Daoy (cell line): Measurements from ENCODE around the gene C1QTNF7. TPM values are rescaled to one million over a fixed set of nuclear protein-coding genes. Genes with fewer than 3 reads are reported as not detected.

ENCODE experiments used
- DNase-seq: peaks from one replicate; pipeline ENCODE4 v3.0.0-alpha.2; 2015; ENCODE audit warnings: low read depth
- total RNA-seq: library from RNA; depleted of rRNA; stranded (reverse); fragments of >200 nt; shearing (Covaris generic); gene quantifications from 2 replicates; pipeline ENCODE4 v1.2.3, GENCODE V29; 2014; rRNA removed

Gene C1QTNF7, protein sequence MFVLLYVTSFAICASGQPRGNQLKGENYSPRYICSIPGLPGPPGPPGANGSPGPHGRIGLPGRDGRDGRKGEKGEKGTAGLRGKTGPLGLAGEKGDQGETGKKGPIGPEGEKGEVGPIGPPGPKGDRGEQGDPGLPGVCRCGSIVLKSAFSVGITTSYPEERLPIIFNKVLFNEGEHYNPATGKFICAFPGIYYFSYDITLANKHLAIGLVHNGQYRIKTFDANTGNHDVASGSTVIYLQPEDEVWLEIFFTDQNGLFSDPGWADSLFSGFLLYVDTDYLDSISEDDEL
- total RNA-seq: not detected in 2 replicates

DNA sequence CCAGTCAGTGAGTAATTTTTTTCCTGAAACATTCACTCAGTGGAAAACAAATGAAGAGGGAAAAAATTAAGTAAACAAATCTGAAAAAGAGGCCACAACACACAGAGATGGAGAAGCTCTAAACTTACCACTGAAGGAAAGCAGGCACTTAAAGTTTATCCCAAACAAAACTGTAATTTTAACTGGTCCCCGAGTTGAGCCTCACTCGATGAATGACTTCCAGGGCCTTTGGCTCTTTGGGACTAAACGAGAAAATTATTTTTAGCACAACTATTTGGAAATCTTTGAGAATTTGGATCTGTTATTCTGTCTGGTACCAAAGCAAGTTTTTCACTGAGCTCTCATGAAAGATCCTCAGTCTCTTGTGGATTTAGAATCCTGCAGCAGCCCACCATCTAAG, at the start of gene C1QTNF7:
Gene C1QTNF7, plus strand, starts transcription at position 333 of the 400 bp plus-strand sequence. CDS start 7,711 bp downstream, outside the sequence.
- DNase-seq: no peak

DNA sequence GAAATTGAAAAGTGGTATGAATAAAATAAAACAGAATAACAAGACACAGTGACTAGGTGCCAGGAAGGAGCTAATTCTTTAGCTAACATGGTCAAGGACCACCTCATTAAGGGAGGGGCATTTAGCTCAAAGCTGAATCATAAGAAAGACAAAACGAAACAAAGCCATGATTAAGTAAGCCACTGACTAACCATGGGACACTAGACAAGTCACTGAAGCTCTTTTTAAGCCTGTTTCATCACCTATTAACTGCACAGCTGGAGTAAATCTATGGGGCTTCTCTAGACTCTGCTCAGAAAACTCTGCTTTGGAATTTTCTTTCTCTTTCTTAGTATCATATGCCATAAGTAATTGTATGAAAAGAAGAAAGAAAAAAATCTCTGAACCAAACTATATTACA, 49.8 kb upstream of the C1QTNF7 start:
- DNase-seq: peak; percentile 40

DNA sequence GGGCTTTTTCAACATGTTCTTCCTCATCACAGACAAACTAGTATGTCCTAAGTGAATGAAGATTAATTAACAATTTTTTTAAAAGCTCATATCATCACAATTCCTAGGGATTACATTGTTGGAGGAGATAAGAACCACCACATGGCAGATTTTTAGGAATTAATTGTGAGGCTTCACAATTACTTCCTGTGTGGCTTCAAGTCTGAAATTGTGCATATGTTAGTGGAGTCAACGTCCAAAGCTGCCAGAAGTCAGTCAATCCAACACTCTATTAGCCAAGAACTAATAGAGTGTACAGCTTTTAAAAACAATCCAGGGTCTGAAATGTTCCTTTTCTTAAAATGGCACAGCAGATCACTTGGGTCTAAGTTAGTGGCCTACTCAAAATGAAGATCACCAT, 49.3 kb upstream of the C1QTNF7 start:
- DNase-seq: no peak

DNA sequence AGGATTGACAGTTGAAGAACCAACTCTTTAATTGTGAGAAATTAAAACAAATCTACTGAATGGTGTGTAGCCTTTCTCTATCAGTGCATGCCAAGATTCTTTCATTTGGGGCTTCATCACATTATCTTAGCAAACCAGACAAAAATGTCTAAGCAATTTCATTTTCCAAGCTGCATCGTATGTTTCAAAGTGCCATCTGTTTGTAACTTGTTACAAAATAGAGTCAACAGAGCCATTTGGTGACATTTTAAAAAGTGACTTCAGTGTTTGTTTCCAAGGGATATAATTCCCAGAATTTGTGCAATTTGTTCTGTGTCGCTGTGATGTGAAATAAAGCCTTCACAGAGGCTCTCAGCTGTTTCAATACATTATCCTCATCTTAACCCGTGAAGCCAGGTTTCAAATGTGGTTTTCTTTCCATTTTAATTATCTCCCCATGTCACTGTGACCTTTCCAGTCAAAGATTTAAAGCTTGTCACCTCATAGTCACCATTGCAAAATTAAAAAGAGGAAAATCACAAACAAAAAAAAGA, 46.0 kb upstream of the C1QTNF7 start:
- DNase-seq: no peak

DNA sequence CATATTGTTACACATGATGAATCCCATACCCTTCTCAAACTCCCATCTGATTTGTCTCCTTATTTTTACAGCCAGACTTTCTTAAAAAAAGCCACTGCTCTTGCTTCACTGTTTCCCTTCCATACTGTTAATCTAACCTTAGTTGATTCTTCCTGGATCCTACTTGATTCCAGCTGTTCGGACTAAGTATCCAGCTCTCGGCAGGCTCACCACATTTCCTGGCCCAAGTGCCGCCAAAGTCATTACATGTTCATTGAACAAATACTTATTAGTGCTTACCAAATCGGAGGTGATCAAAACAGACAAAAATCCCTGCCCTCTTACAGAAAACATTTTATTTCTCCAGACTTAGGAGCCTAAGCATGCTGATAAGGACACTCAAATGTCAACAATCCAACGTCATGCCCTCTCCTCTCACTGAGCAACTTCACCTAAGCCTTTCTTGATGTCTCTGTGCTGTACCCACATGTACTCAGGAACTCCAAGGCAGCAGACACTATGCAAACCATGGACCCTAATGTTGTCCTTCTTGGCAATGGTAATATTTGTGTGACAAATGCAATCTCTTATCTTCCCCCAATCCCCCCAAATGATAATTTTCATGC, 45.1 kb upstream of the C1QTNF7 start:
- no peak for DNase-seq

DNA sequence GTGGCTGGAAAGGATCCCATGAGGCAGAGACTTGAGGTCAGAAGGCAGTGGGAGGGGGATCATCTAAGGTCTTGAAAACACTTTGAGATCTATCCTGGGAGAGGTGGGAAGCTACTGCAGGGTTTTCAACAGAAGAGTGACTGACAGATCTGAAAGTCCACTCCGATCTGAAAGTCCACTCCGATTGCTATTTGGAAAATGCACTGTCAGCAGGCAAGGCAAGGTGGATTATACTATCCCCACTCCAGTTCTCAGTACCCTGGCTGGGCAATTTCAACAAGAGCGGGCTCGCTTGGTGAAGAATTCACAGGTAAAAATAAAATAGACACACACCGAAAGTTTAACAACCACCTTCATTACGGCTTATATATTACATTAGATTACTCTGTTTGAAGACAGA, 42.3 kb upstream of the C1QTNF7 start:
- no peak for DNase-seq

DNA sequence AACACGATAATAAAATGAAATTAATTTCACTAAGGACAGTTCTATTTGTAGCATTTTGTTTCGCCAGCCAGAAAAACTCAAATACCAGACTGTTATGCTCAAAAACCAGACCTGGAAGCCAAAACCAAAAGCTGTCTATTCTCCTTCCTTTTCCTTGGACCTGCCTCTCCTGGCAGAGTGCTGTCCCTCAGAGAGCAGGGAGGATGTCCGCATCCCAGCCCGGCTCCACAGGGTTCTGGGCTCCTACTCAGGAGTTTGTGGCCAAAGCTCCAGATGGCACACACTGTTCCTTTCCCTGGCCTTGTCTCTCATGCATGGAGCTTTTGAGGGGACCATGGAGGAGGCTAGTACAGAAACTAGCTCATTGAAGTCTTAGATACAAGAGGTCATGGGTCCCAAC, 41.9 kb upstream of the C1QTNF7 start:
- no peak for DNase-seq

DNA sequence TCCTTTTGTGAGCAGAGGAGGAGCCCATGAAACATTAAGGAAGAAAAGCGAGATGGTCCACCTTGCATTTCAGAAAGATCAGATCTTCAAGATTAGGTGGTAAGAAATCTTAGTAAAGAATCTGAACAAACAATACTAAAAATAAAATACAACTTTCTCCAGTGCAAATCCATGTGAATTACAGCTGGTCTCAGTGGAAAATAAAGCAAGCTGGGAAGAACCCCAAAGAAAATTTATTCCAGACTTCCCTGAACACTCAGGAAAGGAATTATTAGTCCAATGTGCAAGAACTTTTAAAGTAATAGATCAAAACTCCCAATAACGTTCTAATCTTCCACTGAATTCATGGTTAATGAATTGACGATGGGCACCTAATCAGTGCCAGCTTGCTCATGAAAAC, 37.3 kb upstream of the C1QTNF7 start:
- DNase-seq: no peak

DNA sequence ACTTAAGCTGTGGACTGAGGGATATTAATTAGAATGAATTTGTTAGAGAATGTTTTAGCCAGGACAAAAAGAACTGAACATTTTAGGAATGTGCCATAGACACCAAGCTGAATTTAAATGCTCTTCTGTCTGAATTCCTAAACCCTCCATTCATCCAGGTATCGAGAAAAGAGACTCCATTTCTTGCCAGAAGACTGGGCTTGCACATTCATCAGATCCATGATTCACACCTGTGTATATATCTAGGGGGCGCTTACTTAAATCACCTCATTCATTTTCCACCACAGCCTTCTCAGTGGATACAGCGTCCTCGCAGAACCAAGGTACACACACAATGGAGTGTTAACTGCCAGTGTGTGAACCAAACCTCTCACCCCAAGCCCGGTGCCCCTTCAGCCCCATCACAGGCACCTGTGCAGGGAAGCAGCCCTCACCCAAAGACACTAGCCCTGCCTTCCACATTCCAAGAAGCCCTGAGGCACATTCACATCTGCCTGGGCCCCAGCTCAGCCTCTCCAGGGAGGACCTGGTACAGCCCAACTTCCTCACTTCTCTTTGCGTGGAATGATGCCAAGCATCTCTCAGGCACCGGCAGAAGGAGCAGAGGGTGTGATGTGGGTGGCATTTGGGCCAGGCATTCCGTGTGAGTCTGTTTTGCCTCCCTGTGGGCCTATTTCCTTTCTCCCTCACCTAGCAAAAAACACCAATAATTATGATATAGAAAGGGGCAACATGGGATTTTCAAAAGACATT, 35.6 kb upstream of the C1QTNF7 start:
- DNase-seq: no peak

DNA sequence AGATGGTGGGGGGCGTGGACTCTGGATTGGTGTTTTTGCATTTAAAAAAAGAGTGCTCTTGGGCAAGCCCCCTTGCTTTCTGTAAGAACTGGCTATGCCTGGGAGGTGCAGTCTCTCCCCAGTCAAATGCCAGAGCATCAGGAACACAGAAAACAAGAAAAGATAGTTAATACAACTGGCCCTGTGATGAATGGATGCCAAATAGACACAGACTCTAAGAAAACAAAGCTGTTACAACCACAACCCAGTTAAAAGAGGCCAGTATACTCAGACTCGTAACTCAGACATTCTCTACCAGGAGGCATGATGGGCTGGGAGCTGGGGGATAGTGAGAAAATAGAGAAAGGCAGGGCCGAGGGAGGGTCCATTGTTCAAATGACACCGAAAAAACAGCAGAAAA, 32.5 kb upstream of the C1QTNF7 start:
- no peak for DNase-seq

DNA sequence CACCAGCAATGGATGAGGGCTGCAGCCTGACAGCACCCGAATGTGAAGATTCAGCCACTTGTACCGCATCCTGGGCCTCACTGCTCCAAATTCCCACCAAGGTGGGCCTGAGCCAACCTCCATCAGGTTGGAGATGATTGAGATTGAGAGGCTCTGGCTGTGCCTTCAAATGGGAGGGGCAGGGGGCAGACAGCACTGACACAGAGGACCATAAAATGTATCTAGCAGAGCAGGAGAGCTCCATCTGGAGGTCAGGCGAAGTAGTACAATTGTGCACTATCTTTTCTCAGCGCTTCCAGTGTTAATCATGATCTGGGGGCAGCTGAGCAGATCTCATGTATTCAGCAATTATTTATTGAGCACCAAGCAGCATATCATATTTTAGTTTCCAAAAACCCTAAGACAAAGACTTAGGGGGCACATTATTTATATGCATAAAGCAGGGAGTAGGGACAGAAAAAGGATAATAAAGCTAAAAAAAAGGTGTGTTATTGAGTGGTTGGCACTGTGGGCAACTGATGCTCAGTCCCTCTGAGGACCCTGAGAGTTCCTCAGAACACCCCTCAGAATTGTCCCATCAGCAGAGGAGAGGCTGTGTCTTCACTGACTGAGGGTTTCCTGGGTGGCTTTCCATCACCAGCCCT, 31.6 kb upstream of the C1QTNF7 start:
- peak; percentile 45 for DNase-seq

DNA sequence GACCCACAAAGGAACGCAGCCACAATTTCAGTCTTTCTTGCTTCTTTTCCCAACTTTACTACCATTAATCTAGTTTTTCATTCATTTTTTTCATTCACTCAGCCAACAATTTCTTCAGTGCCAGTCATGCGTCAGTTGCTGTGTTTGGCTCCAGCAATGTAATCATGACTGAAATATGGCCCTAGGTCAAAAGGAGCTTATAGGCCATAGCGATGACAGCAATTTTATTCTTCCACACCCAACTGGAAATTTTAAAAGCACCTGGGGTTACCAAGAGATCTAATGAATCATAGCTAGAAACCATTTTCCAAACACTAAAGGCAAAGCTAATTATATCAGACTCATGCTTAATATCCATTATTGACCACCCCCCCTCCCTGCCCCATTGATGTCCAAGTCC, 29.8 kb upstream of the C1QTNF7 start:
- no peak for DNase-seq

DNA sequence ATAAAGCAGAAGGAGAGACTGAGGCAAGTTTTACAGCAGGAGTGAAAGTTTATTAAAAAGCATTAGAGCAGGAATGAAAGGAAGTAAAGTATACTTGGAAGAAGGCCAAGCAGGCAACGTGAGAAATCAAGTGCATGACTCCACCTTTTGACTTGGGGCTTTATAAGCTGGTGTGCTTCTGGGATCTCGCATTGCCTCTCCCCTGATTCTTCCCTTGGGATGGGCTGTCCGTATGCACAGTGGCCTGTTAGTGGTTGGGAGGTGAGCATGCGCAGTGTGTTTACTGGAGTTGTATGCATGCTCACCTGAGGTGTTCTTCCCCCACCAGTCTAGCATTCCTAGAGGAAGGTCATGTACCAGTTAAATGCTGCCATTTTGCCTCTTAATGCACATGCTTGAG, 29.1 kb upstream of the C1QTNF7 start:
- DNase-seq: no peak

DNA sequence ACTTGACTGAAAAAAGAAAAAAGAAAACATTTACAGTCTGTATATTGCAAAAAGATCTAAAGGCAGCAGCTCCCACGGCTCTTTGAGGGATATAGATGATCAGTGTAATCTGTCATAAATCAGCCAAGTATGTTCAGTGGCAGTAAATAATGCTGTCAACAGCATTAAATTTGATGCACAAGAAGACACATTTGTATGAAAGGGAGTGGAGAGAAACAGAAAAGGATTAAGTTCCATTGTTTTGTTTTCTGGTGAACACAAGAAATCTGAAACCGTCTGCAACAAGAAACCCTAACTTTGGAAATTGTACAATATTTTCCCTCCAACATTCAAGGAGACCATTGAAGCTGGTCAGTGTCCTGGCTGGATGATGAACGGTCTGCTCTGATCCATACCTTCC, 27.6 kb upstream of the C1QTNF7 start:
- no peak for DNase-seq

DNA sequence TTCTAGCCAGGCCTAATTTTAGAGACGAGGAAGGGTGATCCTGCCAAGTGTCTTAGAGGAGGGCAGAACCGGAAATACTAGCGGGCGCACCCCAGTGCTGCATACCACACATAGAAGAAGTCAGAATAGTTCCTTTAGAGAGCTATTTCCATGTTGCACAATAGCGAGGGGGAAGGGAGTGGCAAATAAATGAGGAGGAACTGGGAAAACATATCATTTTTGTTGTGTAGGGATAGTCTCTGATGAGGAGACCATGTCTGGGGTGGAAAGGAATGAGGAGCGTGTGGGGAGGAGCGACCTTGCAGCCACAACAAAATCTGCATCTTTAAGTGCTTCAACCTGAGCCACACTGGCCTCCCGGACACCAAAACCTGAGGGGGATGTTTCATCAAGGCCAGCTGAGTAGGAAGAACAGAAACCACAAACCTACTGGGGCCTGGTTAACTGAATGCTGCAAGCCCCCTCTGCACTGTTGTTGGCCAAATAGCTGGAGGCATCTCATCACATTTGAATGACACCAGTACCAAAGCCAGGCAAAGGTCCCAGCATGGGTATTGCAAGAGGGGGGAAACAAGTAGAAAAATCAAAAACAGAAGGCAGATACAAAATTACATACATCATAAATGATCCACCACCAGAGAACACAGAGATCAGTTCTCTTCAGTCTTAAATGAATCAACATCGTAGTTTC, 26.7 kb upstream of the C1QTNF7 start:
- DNase-seq: peak; percentile 60

DNA sequence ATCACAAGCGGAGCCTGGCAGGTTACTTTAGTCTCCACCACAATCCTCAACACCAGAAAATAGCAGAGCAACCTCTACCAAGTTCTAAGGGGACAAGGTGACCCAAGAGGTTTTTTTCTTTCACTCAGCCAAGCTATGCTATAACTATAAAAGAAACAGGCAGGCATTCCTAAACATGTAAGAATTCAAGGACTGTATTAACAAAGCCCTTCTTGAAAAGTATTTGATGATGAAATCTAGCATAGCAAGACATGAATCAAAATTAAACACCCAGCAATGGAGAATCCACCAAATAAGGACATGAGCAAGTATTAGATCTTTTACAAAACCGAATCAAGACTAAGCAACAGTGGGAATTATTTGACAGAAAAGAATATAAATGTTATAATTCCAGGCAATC, 25.7 kb upstream of the C1QTNF7 start:
- no peak for DNase-seq

DNA sequence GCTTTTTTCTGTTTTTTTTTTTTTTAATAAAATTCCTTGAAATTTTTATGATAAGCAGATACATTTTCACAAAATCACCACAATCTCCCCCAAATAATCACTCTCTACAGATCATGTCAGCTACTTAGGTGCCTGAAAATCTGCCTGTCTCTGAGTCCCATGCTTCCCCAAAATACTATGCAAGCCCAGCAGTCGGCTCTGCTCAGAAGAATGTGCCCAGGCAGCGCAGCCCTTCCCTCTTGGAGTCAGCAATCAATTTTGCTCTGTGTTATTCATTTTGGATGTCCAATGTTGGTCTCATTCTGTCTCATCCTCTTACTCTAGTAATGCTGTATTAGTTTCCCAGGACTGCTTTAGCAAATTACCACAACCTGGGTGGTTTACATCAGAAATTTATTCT, 24.9 kb upstream of the C1QTNF7 start:
- DNase-seq: no peak

DNA sequence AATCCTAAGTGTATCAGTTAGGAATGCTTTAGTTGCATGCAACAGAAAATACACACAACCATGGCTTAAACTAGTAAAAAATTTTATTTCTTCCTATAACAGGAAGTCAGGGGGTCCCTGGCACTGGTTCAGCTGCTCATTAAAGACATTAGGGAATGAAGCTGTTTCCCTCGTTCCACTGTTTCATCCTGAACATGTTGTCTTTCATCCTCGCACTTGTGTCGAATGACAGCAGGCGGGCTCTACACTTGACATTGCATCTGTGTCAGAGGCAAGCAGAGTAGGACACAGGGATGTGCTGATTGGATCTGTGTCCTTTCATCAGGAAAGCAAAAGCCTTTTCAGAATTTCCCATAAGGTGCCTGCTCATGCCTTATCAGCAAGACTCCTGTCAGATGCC, 22.8 kb upstream of the C1QTNF7 start:
- DNase-seq: no peak

DNA sequence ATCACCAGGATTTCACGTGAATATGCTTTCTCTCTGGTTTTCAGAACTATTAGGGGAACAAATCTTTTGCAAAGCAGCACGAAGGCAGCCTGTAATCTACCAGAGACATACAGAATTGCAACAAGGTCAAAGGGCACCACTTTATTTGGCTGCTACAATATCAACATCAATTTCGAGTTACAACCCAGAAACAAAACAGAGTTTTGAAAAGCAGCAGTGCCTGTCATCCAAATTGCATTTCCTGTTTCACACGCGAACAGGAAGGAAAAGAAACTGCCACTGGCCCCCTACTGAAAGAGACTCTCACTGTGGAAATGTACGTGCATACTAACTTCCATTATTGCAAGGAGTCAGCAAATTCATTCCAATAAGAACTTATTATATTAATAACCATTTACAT, 17.1 kb upstream of the C1QTNF7 start:
- DNase-seq: peak; percentile 11

DNA sequence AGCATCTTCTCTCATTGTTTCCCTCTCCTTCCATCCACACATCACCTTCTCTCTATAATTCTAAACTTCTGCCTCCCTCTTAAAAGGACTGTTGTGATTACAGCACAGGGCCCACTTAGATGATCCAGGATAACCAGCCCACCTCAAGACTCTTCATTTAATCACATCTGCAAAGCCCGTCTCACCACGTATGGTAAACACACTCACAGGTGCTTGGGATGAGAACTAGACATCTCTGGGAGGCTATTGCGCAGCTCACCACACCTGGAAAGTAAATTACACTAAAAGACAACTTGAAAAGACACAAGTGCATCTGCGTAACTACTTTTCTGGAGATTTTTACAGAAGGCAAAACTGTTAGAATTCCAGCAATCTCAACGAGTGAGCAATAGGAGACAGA, 15.4 kb upstream of the C1QTNF7 start:
- DNase-seq: no peak

DNA sequence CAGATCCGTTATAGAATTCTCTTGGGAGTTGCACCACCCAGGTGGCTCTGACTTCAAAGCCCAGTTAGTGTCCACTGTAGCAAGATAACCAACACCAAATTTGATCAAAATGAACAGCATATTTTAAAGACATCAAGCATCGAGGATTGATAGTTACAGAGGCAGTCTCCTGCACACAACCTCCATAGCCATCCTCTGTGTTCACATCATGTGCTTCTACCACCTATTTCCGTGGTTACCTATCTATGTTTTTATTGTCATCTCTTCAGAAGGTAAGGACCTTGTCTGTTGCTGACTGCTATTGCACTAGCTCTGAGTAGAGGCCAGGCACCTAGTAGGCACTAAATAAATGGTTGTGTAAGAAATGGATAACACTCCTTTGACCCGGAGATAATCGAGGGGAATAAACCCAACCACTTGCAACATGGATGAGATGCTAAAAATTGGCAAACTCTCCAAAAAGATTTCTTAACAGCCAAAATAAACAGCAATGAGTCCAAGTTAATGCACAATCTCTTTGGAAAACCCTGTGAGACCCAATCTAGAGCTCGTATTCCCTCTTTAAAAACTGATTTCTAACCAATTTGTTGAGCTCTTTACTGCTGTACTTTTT, 14.7 kb upstream of the C1QTNF7 start:
- DNase-seq: no peak
